Stimulated activated CD4-positive, alpha-beta T cell treated with anti-CD3 and anti-CD28 coated beads, Interleukin-12 subunit alpha, Interleukin-12 subunit beta, amount 100 ng/mL, for 48 hours (primary cell): Measurements from ENCODE around the gene KCNV2.
"Not testable (repeated sequence)": the region's sequence is repeated elsewhere in the genome, so short reads cannot be mapped to it uniquely, and the experiment has no call there.

Experiments used
- DNase-seq, 3 donors: peaks; one replicate each; pipeline ENCODE4 v3.0.0-alpha.2; 2020; ENCODE audit warnings: low read depth in 2 of 3, low spot score in 1 of 3

Gene KCNV2

GRCh38 chr9:2717385-2717784 is at the start of gene KCNV2:
Gene KCNV2 (plus strand): TSS chr9:2717510. CDS start chr9:2717740, 230 bp downstream.
- no peak for DNase-seq

GRCh38 chr9:2673161-2673560 is 44.1 kb upstream of the KCNV2 start:
- DNase-seq: no peak

GRCh38 chr9:2674141-2674824 is 43.0 kb upstream of the KCNV2 start:
- no peak for DNase-seq

GRCh38 chr9:2675834-2676233 is 41.5 kb upstream of the KCNV2 start:
- DNase-seq: no peak

- DNase-seq: no peak
These were observed 40.8 kb upstream of the KCNV2 start for GRCh38 chr9:2676466-2676865.

- DNase-seq: no peak
These were observed 39.1 kb upstream of the KCNV2 start for GRCh38 chr9:2677915-2678889.

- DNase-seq: no peak
These were observed 38.3 kb upstream of the KCNV2 start for GRCh38 chr9:2679011-2679410.

GRCh38 chr9:2681981-2682380 is 35.3 kb upstream of the KCNV2 start:
- DNase-seq: no peak

GRCh38 chr9:2686911-2687310 is 30.4 kb upstream of the KCNV2 start:
- no peak for DNase-seq

- no peak for DNase-seq
These were observed 28.7 kb upstream of the KCNV2 start for GRCh38 chr9:2688636-2689035.

- no peak for DNase-seq
These were observed 26.1 kb upstream of the KCNV2 start for GRCh38 chr9:2691212-2691611.

- no peak for DNase-seq
These were observed 25.7 kb upstream of the KCNV2 start for GRCh38 chr9:2691626-2692025.

- DNase-seq: no peak
These were observed 24.3 kb upstream of the KCNV2 start for GRCh38 chr9:2693056-2693455.

GRCh38 chr9:2697492-2697891 is 19.8 kb upstream of the KCNV2 start:
- no peak for DNase-seq

GRCh38 chr9:2700398-2700797 is 16.9 kb upstream of the KCNV2 start:
- DNase-seq: no peak

- DNase-seq: no peak
These were observed 16.3 kb upstream of the KCNV2 start for GRCh38 chr9:2700909-2701550.

GRCh38 chr9:2704504-2704903 is 12.8 kb upstream of the KCNV2 start:
- no peak for DNase-seq

- DNase-seq: not testable (repeated sequence)
These were observed 10.1 kb upstream of the KCNV2 start for GRCh38 chr9:2707256-2707655.

GRCh38 chr9:2709645-2710101 is 7.6 kb upstream of the KCNV2 start:
- no peak for DNase-seq

- DNase-seq: no peak
These were observed 5.6 kb upstream of the KCNV2 start for GRCh38 chr9:2711716-2712115.

GRCh38 chr9:2718001-2718697 is 839 bp downstream of the KCNV2 start:
- no peak for DNase-seq
